NCI-H510A treated with DMSO at 0.1 percent for 48 hours (cell line): Measurements from ENCODE around the gene SPACA9.
A peak's percentile ranks its signal among the peaks of the same experiment; 100 is the strongest.

Experiments used
- DNase-seq: peaks from one replicate; lab custom pipeline; 2025; lab: John Stamatoyannopoulos, UW

Gene SPACA9

DNA sequence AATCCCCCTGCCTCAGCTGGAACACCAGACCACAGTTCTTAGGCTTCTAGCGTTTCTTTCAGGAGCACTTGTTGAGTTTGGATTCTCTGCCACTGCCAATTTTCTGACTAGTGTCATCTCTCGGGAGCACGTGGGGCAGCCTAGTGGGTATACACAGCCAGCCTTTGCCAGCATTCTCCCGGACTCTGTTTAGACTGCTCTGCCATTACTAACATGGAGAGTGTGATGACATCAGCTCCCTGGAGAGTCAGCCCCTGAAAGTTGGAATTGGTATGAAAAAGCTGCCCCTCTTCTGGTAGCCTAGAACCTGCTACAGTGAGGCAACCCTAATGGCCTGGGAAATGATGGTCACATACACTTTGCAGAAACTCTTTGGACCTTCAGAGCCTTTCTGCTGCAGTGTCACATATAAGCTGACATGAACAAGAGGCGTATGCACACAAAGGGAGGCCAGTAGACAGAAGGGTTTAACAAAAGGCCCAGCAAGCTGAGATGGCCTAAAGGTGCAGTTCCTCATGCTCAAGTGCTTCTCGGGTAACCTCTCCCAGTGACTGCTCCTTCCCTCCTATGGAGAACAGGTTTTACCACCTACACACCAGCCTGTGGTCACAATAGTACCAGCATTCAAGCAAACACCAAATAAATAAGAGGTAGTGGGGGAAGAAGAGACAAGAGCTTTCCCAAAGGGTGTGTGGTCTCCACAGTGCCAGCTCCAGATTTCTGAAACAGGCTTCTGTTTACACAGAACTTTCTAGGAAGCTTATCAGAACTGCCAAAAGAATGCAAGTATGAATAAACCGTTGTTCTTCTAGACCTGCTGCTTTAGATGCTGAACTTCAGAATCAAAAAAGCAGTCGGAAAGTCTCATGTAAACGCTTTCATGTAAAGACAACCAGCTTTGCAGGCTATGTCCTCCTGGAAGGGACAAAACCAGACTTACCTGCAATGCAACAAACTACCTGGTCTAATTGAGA, 16.5 kb downstream of the SPACA9 start:
- peak; percentile 32 for DNase-seq

DNA sequence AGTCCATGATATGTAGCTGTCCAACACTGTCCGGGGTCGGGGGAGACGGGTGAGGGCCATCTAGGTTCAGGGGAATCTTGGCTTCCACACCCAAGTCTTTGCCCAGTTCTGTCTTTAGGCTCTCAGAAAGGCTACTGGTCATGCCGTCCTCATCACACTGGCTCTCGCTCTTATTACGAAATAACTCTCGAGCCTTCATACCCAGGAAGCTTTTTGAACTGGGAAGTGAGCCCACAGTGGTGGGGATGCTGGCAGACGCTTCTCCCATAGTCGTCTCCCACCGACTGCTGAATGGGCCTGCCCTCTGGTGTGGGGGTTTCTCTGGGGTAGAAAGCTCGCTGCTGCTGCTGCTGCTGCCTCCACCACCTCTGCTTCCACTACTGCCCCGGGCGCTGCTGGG, 17.6 kb downstream of the SPACA9 start:
- no peak for DNase-seq

DNA sequence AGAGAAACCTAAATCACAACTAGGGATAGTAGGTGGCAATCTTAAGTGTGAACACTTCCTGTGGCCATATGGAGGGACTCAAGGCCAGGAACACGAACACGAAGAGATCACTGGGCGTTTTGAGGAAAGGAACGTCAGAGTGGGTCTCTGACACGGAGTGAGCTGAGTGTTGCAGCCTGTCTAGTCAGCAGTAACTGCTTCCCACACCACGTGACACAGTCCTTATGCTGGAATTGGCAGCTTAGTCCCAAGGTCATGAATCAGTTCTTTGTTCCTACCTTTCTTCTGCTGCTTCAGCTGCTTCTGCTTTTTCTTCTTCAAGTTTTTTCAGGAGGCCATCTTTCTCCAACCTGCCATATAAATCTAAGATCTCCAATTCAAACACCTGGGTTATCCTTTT, 18.2 kb downstream of the SPACA9 start:
- no peak for DNase-seq

DNA sequence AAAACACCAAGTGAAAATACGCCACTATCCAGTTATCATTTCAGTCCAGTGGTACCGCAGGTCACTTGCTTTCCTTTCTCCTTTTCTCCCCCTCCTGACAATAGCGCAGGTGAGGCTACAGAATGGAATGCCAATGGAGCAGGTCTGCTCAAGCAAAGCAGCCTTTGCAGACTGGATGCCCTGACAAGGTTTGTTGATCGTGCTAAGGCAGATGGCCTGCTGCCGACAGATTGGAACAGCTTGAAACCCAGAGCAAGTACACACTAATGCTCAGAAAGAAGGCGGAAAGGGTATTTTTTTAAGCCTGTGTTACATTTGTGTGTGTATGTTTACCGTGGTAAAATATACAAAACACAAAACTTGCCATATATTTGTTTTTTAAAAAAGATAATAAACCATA, 19.4 kb downstream of the SPACA9 start:
- no peak for DNase-seq

DNA sequence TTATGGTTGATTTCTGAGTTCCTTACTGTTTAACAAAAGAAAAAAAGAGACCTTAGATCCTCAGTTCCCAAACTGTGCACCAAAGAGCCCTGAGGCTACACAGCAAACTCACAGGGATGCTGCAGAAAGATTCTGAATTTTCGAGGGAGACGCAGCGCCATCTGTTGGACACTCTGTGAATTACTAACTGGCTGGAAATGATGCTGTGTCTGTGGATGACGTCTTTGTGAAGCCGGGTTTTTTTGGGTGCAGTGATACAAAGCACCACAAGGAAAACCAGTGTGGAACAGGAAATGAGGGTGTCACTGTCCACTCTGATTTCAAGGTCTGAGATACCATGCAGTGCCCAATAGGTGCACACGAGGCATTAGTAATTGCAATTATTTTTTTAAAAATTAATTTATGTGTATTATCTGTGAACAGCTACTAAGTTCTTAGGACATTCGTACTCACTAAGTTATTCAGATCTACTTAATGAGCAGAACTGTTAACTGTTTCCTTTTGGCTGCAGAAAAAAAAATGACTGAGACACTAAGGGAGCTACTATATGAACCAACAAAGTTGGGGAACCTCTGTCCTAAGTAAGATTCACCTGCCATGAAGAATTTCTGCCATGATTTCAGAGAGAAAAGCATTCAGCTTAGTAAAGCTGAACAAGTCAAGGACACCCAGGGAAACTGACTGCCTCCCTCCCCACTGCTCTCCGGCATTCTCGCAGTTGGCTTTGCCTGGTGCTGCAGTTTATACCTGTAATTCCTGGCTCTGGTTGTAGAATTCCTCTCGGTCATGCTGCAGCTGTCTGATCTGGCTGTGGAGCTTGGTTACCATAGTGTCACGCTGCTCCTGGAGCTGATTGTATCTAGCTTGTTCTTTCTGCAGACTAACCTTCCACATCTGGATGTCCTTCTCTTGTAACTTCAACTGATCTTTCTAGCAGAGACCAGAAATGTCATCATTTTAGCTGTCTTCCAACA, 23.4 kb downstream of the SPACA9 start:
- DNase-seq, result peak; percentile 58

DNA sequence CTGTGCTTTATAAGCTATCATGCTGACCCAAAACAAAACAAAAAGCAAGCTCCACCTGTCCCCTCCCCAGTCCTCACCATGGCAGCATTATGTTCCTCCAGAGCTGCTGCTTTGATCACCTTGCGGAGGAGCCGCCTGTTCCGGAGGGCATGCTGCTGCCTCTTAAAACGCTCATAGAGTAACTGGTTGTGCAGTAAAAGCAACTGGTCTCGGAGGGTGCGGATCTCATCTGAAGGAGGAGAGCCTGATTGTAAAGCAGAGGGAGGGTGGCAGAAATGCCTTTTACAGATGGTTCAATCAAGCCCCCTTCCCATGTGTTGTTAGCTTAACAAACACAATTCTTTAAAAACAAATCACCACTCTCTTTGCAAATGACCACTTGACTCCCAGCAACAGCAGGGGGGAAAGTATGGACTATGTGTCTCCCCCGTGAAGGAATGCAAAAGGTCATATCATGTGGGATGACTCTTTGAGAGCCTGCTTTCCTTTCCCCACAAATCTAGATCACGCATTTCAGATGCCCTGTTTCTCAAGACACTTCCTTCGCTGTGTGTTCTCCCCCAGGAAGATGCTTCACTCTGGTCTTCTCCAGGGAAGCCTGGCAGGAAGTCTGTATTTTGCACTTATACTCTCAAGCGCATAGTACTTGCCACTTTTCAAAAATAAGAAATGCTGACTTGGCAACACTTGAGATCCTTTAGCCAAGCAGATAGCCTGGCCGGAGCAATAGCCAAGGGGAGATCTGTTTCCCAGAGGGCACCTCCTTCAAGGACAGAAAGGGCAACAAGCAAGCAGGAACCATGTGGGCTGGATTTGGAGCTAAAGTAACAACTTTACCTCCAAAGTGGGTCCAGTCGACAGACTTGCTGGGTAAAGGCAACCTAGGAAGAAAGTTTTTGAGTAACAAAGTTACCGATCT, 25.1 kb downstream of the SPACA9 start:
- DNase-seq, result no peak

DNA sequence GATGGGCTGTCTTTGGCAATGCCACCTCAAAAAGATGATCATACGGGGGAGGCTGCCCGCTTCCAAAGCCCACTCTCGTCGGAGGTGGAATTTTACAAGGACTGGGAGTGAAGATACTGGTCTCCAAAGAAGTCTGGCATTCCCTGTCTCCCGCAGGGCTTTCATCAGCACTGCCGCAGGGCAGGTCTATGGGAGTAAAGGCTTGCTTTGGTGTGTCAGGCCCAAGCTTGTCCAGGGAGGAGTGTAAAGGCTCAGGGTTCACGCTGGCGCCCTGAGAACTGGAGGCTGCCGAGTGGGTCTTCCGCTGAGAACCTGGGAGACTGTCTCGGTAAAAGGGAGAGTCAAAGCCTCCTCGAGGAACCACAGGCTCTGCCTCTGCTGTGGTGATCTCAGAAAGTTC, 27.0 kb downstream of the SPACA9 start:
- no peak for DNase-seq

DNA sequence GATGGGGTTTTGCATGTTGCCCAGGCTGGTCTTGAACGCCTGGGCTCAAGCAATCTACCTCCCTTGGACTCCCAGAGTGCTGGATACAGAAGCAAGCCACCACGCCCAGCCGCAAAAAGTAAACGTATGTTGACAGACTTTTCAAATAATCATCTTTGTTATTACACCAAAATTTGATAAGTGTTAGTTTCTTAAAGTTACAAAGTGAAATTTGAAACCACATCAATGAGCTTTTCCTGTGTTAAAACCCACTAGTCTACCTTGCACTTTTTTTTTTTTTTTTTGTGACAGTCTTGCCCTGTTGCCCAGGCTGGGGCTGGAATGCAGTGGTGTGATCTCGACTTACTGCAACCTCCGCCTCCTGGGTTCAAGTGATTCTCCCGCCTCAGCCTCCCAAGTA, 29.9 kb downstream of the SPACA9 start:
- DNase-seq, result no peak

DNA sequence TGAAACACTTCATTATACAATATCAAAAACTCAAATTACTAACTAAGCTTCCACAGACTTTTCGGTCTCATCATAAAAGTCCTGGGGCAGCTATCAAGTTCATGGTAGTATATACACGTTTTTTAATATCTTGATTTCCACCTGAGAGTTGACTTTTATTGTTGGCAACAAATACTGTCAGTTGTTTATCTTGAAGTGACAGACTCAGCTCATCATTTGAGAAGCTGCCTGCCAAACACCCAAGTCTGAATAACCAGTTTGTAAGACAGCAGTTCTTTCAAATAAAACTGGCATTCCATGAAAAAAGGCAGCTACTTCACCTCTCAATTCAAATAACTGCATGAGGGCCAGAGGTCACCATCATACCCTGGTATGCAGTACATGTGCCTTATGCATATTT, 30.6 kb downstream of the SPACA9 start:
- DNase-seq, result no peak

DNA sequence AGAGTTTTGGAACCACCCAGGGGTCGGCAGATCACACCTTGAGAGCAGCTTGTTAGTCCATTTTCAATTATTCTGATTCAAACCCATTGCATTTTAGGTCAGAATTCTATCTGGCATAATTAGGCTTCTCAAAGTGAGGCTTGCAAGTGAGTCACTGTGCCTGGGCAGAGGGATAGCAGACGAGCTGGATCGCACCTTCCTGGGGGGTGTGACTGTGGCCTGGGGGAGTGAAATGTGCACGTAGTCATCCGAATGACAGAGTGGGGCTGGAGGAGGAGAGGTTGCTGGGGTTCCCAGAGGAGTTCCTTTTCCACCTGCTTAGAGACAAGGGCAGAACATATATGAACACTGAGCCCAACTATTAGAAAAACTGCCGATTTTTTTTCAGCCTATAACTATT, 31.7 kb downstream of the SPACA9 start:
- DNase-seq, result no peak

DNA sequence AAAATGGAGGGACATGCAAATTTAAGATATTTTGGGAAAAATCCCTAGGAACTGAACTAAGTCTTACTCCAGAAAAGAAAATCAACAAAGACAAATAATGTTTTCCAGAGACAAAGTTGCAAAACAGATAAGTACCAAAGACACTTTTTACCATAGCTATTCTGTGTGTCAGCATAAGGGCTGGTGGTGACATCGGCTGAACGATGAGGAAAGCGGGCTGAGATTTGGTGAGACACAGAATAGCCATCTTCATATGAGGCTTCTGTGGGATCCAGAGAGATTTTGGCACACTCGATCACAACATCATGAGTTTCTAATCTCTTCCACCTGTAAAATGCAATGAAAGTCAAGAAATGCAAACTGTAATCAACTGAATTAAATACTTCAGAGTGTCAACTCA, 33.4 kb downstream of the SPACA9 start:
- no peak for DNase-seq

DNA sequence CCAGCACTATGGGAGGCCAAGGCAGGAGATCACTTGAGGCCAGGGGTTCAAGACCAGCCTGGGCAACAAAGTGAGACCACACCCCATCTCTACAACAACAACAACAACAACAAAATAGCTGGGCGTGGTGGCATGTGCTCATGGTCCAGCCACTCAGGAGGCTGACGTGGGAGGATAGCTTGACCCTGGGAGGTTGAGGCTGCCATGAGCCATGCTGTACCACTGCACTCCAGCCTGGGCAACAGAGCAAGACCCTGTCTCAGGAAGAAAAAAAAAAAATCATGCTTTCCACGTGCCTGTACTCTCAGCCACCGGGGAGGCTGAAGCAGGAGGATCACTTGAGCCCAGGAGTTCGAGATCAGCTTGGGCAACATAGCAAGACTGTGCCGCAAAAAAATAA, 36.2 kb downstream of the SPACA9 start:
- DNase-seq, result no peak

DNA sequence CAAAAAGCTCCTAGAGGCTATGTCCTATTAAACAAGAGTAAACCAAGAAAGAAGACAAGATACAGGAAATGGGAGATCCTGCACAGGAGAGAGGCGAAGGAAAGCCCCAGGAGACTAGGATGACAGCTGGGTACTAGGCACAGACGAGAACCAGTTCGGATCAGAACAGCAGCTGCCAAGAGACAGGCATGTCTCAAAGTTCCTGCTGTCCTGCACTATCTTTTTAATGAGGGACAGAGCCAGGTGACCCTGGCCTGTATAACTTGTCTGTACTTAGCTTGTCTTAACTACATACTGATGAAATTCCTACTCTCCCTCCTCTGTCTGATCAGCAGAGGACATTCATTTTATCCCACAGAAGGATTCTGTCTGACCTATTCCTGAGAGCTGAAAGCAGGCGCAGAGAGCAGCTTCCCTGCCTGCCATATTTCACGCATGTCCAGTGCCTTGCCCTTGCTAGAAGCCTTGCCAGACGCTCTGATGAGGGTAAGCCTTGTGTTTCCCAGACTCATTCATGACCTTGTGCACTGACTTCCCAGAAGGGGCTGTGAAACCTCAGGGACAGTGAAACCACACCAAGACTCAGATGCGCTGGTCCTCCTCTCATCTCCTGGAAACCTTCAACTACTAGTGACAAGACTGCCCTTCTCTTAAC, 41.0 kb downstream of the SPACA9 start:
- no peak for DNase-seq

DNA sequence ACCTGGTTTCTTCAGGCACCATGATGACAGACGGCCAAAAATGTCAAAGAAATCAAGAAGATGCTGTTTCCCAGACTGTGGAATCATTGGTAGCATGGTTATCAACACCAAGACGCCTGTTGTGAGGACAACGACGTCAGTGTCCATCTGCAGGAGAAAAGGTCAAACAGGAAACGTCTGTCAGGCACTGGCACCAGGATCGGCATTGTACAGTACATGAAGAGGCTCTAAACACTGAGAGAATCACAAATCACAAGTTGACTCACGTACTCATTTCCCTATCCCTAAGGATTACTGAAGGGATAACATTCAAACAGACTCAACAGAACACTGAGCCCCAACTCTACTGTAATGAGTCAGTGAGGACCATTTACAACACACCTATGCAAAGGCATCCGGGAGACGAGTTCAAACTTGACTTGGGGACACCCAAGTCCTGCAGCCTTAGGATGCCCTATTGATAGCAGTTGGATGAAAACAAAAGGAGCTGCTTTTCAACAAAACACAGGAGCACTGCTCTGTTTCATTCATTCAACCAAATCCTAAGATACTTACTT, 44.7 kb downstream of the SPACA9 start:
- DNase-seq, result no peak

DNA sequence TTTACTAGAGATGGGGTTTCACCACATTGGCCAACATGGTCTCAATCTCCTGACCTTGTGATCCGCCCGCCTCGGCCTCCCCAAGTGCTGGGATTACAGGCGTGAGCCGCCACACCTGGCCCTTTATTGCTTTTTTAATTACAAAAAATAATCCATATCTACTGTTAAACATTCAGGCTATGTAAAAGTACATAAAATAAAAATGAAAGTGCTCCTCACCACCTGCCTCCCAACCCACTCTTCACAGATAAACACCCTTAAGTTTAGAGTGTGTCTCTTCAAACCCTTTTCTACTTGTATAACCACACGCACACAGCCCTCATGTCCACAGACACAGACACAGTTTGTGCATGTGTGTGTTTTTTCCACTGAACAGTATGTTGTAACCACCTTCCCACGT, 49.0 kb downstream of the SPACA9 start:
- no peak for DNase-seq

DNA sequence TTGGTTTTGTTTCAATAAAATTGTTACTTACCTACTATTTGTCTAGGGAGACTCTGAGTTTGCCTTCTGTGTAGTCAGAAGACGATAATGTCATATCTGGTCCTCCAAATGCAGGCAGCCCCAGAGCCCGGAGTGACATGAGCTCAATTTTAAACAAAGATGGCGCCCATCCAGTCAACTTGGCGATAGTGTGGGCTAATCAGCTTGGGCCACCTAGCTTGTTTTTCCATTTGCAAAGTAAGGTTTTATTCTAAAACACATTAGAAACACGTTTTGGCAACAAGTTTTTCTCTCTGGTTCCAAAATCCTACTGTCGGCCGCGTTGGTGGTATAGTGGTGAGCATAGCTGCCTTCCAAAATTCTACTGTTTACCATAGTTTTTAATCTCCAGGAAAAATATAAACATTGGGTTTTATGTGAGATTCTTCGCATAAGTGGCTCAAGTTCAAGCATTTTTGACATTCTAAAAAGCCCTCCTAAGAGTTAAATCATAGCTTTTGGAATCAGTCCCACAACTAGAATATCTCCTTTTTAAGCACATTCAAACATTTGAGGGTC, 52.6 kb downstream of the SPACA9 start:
- no peak for DNase-seq

DNA sequence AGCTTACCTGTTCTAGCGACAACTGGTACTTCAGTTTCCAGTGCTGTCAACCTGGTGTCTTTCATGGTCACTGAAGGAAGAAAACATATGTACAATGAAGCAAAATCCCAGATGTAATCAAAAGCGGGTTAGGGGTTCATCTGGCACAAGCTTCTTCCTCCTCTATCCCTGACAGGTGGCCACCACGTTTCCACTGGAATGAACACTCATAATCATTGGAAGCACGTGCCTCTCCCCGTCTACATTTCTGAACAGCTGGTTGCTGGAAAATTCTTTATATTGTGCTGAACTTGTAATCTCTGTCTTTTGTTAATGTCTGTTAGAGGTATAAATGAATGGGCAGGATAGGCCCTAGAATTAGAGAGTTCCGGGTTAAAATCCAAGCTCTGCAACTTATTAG, 56.3 kb downstream of the SPACA9 start:
- DNase-seq, result no peak

DNA sequence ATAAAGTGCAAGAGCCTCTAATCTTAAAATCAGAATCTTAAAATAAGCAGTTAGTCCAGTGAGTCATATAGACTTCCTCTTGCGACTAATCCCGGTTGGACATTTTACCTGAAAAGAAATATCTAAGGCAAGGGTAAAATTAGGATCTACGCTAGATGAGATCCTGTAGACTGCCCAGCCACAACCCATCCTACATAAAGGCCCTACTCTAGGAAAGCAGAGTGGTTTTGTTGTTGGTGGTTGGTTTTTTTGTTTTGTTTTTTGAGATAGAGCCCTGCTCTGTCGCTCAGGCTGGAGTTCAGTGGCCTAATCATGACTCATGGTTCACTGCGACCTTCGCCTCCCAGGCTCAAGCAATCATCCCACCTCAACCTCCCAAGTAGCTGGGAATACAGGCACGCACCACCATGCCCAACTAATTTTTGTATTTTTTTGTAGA, 58.8 kb downstream of the SPACA9 start:
- DNase-seq, result no peak

DNA sequence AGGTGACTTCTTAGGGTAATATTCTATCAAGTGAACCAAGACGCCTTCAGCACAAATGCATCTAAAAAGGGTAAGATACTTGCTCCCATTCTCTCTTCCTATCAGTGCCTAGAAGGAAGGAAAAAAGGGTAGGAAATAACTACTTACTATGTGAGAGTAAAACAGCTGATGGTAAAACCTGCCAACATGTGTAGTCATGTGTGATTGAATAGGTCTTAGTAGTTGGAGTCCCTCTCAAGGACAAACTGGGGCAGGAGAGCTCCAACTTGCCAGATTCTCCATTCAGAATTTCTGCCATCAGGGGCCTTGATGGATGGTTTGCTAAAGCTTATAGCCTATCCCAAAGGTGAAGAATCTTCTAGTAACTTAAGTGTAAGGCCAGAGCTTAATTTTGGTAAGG, 60.5 kb downstream of the SPACA9 start:
- DNase-seq, result no peak
